ENCODE measurements around the gene IFT122.

The IFT122 gene

GRCh38 chr3:129446926-129447325 lies 6.9 kb downstream of the IFT122 start:
- no peak overlapping the region for H3K27ac ChIP-seq (ENCODE audit: poor library complexity, severe bottlenecking)
- ATAC-seq (ENCODE audit: low read depth), result no peak
- no peaks in the 10 kb centered on the region for H3K36me3 ChIP-seq (ENCODE audit: low read depth)
- H3K27me3 ChIP-seq (ENCODE audit: insufficient read depth, poor library complexity, severe bottlenecking), result no peaks in the 10 kb centered on the region
- no peak for DNase-seq (ENCODE audit: low spot score)
- H3K9me3 ChIP-seq (ENCODE audit: severe bottlenecking), result no peaks in the 10 kb centered on the region
- no peak overlapping the region for H3K4me3 ChIP-seq (ENCODE audit: severe bottlenecking)
- H3K4me1 ChIP-seq (ENCODE audit: insufficient read depth, poor library complexity, severe bottlenecking), result no peaks in the 10 kb centered on the region
- TF ChIP-seq, protein P1, sequence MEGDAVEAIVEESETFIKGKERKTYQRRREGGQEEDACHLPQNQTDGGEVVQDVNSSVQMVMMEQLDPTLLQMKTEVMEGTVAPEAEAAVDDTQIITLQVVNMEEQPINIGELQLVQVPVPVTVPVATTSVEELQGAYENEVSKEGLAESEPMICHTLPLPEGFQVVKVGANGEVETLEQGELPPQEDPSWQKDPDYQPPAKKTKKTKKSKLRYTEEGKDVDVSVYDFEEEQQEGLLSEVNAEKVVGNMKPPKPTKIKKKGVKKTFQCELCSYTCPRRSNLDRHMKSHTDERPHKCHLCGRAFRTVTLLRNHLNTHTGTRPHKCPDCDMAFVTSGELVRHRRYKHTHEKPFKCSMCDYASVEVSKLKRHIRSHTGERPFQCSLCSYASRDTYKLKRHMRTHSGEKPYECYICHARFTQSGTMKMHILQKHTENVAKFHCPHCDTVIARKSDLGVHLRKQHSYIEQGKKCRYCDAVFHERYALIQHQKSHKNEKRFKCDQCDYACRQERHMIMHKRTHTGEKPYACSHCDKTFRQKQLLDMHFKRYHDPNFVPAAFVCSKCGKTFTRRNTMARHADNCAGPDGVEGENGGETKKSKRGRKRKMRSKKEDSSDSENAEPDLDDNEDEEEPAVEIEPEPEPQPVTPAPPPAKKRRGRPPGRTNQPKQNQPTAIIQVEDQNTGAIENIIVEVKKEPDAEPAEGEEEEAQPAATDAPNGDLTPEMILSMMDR (IDR thresholded peaks at IDR 0.05; ENCODE audit: poor library complexity, severe bottlenecking), result no peak

- Histone ChIP-seq H3K27ac (ENCODE audit: poor library complexity, severe bottlenecking) (no peak overlapping the region), H3K4me1 (ENCODE audit: insufficient read depth, poor library complexity, severe bottlenecking) (no peaks in the 10 kb centered on the region), H3K4me3 (ENCODE audit: severe bottlenecking) (no peak overlapping the region), H3K36me3 (ENCODE audit: low read depth) (no peaks in the 10 kb centered on the region), H3K27me3 (ENCODE audit: insufficient read depth, poor library complexity, severe bottlenecking) (no peaks in the 10 kb centered on the region), H3K9me3 (ENCODE audit: severe bottlenecking) (no peaks in the 10 kb centered on the region)
- ATAC-seq (ENCODE audit: low read depth), result no peak
- no peak for DNase-seq (ENCODE audit: low spot score)
- TF ChIP-seq, protein P1 (IDR thresholded peaks at IDR 0.05; ENCODE audit: poor library complexity, severe bottlenecking), result no peak
These were observed 8.3 kb downstream of the IFT122 start for GRCh38 chr3:129448186-129448895.

DNA sequence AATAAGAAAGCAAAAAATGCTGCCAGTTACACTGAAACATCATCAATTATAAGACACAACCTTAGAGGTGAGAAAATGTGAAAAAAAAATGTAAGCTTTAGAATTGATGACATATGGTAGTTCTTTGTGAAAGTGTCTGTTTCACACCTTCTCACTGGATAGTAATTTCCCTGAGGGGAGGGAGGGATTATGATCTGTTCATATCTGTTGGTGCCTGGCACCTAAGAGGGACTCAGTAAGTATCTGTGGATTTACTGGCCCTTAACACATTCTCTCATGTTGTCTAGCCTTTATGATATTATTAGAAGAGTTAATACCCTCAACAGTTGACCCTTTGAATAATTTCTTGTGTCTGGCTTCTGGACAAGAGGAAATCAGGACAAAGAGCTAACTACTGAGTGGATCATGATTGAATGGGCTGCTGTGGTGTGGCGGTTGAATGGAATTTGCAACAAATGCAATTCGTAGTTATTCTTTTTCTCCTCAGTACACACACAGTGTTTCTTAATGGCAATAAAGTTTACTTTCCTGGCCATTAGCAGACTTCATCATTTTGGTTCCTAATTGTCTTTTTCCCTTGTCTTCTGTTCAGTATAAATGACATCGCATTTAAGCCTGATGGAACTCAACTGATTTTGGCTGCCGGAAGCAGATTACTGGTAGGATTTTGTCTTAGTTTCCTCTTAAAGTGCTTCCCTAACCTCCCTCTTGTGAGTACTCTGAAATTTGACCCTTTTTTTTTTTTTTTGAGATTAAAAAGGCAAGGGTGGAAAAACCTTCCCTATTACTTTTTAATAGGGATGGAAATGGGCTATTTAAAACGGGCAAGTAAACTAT lies 9.5 kb downstream of the IFT122 start:
- Histone ChIP-seq H3K4me1 (ENCODE audit: insufficient read depth, poor library complexity, severe bottlenecking) (no peaks in the 10 kb centered on the region), H3K9me3 (ENCODE audit: severe bottlenecking) (no peaks in the 10 kb centered on the region), H3K27ac (ENCODE audit: poor library complexity, severe bottlenecking) (no peak overlapping the region), H3K36me3 (ENCODE audit: low read depth) (no peaks in the 10 kb centered on the region), H3K4me3 (ENCODE audit: severe bottlenecking) (no peak overlapping the region), H3K27me3 (ENCODE audit: insufficient read depth, poor library complexity, severe bottlenecking) (no peaks in the 10 kb centered on the region)
- ATAC-seq (ENCODE audit: low read depth) (no peak), DNase-seq (ENCODE audit: low spot score) (no peak)
- TF ChIP-seq, protein P1 (IDR thresholded peaks at IDR 0.05; ENCODE audit: poor library complexity, severe bottlenecking), result no peak

GRCh38 chr3:129453732-129454131 lies 13.7 kb downstream of the IFT122 start:
- no peak for DNase-seq (ENCODE audit: low spot score)
- no peak for ATAC-seq (ENCODE audit: low read depth)
- Histone ChIP-seq H3K36me3 (ENCODE audit: low read depth) (peaks cover 11% of the 10 kb centered on the region; the same call in 1 of the 2 replicates), H3K9me3 (ENCODE audit: severe bottlenecking) (no peaks in the 10 kb centered on the region), H3K27me3 (ENCODE audit: insufficient read depth, poor library complexity, severe bottlenecking) (no peaks in the 10 kb centered on the region), H3K4me1 (ENCODE audit: insufficient read depth, poor library complexity, severe bottlenecking) (no peaks in the 10 kb centered on the region), H3K27ac (ENCODE audit: poor library complexity, severe bottlenecking) (no peak overlapping the region), H3K4me3 (ENCODE audit: severe bottlenecking) (no peak overlapping the region)
- TF ChIP-seq, protein P1 (IDR thresholded peaks at IDR 0.05; ENCODE audit: poor library complexity, severe bottlenecking), result no peak

All from RWPE2 (cell line).